Left ventricle myocardium inferior (tissue), 1 donor: ENCODE data around the gene MIB2. TPM values are rescaled to one million over a fixed set of nuclear protein-coding genes. Genes with fewer than 3 reads are reported as not detected.
A peak's percentile ranks its signal among the peaks of the same experiment; 100 is the strongest.
"Not testable (repeated sequence)": the region's sequence is repeated elsewhere in the genome, so short reads cannot be mapped to it uniquely, and the experiment has no call there.

Experiments used
- DNase-seq: peaks from one replicate; pipeline ENCODE4 v3.0.0-alpha.2; 2020
- H3K27ac ChIP-seq: fragments of 200-600 bp; replicated peaks from 2 replicates; pipeline ENCODE4 v1.8.0; 2021
- H3K27me3 ChIP-seq: fragments of 200-600 bp; 2 replicates; pipeline ENCODE4 v1.8.0; 2021; ENCODE audit warnings: low read depth
- H3K36me3 ChIP-seq: fragments of 200-600 bp; 2 replicates; pipeline ENCODE4 v1.8.0; 2021
- H3K4me1 ChIP-seq: fragments of 200-600 bp; 2 replicates; pipeline ENCODE4 v1.8.0; 2021
- H3K4me3 ChIP-seq: fragments of 200-600 bp; 2 replicates; pipeline ENCODE4 v1.8.0; 2021; ENCODE audit warnings: mild to moderate bottlenecking, moderate library complexity
- H3K9me3 ChIP-seq: fragments of 200-600 bp; replicated peaks from 2 replicates; pipeline ENCODE4 v1.8.0; 2021
- intact Hi-C: fragments of 100-400 bp; cut with micrococcal nuclease; formaldehyde crosslinking; loops from one replicate; pipeline ENCODE4 v1.11.0; 2022
- total RNA-seq: library from RNA; stranded (reverse); fragmentation: NEBNext Ultra II Directional; extraction: Animal tissue kit (Norgen Biotek cat#: 25700); gene quantifications from one replicate; pipeline ENCODE4 v1.2.1, GENCODE V29; 2021
- TF ChIP-seq, protein P1 (sequence below): fragments of 200-600 bp; IDR thresholded peaks from 2 replicates; pipeline ENCODE4 v1.8.0; 2021; ENCODE audit warnings: antibody characterized with exemption, mild to moderate bottlenecking, borderline replicate concordance
- donor health status: DM: no; HTN: yes; CAD: no; lungs with severe emphysema.

Gene MIB2
- total RNA-seq, 1 donor from 2014 or later, result 129 TPM

DNA sequence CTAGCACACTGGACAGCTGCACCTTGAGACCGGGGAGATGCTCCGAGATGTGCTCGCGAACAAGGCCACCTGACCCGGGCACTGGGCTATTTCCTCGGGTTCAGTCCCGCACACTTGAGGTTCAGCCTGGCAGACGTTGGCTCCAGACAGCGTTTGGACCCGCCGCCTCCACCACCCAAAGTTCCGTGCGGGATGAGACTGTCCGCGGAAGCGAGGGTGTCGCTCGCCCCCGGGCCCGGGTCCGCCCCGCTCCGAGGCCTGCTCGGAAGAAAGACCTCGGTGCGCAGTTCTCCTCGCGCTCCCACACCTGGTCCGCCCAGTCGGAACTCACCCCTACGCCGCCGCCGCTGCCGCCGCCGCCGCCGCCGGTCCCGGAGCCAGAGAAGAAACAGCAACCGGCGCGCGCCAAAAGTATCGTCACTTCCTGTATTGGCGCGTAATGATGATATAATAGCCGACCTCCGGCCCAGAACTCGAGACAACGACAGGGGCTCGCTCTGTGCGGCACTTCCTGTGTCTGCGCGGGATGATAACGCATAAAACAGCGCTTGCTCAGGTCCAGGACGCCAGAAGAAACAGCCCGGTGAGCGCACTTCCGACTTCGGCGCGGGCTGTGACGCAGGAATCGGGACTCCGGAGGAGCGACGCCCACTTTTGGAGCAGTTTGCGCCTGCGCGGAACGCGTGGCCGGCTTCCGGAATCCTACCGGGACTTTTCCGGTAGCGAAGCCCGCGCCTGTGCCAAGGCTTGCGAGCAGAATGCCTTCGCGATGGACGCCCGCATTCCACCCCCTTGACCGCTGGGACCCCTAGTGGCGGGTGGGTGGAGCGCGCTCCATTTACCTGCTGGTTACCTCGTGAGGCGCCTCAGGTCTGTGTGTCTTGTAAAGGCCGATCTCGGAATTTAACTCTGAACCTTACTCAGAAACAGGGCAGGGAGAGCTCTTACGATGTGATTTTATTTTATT is 43.6 kb downstream of the MIB2 start, which contains the start of gene CDK11B:
Gene CDK11B, minus strand, starts transcription at position 422 of the 967 bp plus-strand sequence. CDS start 1,519 bp downstream, outside the sequence.
- Histone ChIP-seq H3K4me1 (peaks cover 13% of the 10 kb centered on the region), H3K36me3 (peaks cover 33% of the 10 kb centered on the region), H3K27ac (peak within 1 kb of the TSS; percentile 99), H3K4me3 (peak within 1 kb of the TSS; percentile 85)
- intact Hi-C loops, H3K27me3 ChIP-seq, H3K9me3 ChIP-seq: not testable (repeated sequence)
- DNase-seq, result peak; percentile 91
- TF ChIP-seq, protein P1, sequence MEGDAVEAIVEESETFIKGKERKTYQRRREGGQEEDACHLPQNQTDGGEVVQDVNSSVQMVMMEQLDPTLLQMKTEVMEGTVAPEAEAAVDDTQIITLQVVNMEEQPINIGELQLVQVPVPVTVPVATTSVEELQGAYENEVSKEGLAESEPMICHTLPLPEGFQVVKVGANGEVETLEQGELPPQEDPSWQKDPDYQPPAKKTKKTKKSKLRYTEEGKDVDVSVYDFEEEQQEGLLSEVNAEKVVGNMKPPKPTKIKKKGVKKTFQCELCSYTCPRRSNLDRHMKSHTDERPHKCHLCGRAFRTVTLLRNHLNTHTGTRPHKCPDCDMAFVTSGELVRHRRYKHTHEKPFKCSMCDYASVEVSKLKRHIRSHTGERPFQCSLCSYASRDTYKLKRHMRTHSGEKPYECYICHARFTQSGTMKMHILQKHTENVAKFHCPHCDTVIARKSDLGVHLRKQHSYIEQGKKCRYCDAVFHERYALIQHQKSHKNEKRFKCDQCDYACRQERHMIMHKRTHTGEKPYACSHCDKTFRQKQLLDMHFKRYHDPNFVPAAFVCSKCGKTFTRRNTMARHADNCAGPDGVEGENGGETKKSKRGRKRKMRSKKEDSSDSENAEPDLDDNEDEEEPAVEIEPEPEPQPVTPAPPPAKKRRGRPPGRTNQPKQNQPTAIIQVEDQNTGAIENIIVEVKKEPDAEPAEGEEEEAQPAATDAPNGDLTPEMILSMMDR, result peak; percentile 51

DNA sequence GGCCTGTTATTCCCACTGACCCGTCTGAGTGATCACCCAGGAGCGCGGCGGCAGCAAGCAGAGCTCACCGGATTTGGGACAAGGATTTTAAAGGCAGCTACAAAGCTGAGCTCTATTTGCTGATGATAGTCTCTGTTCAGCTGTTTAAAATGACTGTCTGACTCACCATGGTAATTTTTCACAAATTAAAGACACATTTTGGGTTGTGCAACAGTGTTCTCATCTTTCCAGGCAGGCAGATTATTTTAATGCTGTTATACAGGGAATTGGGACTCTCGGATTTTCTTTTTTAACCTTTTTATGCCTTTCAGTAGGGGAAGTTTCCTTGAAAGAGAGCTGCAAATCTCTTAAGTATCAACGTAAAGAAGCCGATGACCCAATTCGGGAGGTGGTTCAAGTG is 47.1 kb downstream of the MIB2 start:
- not testable (repeated sequence) for H3K27ac ChIP-seq, DNase-seq

DNA sequence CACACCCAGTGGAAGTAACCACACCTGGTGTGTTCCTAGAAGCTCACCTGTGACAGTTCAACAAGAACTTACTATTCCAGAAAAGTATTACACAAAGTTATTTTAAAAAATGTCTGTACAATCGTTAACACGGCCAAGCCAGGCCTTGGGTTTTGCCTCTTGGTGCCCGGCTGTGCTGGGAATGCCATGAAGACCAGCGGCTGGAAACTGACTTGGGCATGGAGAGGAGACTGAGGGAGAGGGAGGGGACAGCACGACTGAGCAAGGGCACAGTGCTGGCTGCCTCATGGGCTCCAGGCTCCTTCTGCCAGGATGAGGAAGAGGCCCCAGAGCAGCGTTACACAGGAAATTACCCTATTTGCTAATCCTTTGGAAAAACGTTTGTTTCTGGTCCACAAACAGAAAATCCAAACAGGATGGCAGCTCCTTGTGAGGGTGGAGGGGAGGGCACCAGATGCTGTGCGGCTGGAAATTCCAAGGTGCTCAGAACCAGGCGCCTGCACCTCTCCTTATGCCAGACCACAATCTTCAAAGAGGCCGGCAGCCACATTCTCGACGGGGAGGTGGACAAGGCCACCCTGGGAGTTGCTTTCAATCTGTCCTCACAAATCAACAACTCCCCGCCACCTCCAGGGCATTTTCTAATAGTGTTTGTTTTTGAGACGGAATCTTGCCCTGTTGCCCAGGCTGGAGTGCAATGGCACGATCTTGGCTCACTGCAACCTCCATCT is 47.7 kb downstream of the MIB2 start:
- H3K27ac ChIP-seq, H3K9me3 ChIP-seq, DNase-seq, H3K4me1 ChIP-seq, intact Hi-C loops, H3K4me3 ChIP-seq, H3K27me3 ChIP-seq: not testable (repeated sequence)
- peaks cover 26% of the 10 kb centered on the region for H3K36me3 ChIP-seq

More for the DNA sequence above, 47.1 kb downstream of the MIB2 start:
- H3K27me3 ChIP-seq, H3K9me3 ChIP-seq, H3K4me3 ChIP-seq, intact Hi-C loops: not testable (repeated sequence)
- Histone ChIP-seq H3K4me1 (peaks cover 13% of the 10 kb centered on the region), H3K36me3 (peaks cover 23% of the 10 kb centered on the region)

DNA sequence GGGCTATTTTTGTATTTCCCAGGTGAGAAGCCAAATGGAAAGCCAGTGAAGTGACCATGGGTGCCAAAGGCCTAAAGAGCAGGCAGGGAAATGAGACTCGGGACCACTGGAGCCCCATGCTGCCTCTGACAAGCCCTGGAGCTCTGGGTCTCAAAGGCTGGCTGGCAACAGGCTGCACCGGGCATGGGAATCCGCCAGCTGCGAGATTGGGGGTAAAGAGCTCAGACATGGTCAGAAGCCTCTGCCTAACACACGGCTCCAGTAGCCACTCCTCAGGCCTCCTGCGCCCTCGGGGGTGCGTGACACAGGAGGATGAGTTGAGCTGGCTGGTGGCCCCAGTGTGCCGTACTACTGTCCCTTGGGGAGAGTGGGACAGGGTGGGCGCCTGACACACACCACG is 49.0 kb downstream of the MIB2 start:
- DNase-seq, H3K27me3 ChIP-seq, H3K27ac ChIP-seq, H3K9me3 ChIP-seq, H3K4me3 ChIP-seq, intact Hi-C loops: not testable (repeated sequence)
- Histone ChIP-seq H3K4me1 (peaks cover 11% of the 10 kb centered on the region), H3K36me3 (peaks cover 37% of the 10 kb centered on the region)

DNA sequence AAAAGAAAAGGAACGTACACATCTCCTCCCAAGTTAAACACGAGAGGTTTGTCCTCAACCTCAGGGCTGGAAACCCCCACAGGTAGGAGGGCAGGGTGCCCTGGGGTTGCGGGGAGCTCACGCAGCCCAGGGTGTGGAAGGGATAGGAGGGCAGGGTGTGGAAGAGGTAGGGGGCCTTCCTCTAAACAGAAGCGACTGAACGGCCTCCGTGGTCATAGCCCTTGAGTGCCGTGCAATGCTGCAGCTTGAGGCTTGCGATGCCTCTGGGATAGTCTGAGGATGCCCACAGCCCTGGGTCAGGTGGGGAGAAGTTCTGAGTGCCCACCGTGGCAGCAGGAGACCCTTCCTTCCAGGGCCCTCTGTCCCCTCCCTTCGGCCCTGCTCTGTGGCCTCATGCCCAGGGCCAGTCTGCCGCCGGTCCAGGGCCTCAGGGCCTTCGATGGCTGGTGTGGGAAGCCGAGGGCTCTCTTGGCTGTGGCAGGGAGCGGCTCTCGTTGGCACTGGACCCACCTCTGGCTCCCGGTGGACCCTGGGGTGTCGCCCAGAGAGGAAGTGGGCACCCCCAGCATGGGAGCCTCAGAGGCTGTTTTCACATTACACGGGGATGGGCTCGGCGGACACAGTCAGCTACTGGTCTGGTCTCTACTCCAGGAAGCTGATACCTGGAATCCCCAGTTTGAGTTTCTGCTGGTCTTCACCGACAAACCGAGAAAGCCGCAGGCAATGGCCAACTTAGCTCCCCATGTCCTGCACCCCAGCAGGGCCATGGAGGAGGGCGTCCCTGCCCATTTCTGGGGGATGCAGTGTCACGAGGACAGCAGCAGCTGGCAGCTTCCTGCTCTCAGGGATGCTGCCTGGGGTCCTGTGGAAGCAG is 49.9 kb downstream of the MIB2 start:
- H3K27ac ChIP-seq, result no peak overlapping the region
- DNase-seq, result no peak
- H3K9me3 ChIP-seq, result no peaks in the 10 kb centered on the region
- peaks cover 5% of the 10 kb centered on the region for H3K4me1 ChIP-seq
- peaks cover 42% of the 10 kb centered on the region for H3K36me3 ChIP-seq
- H3K4me3 ChIP-seq, result no peak overlapping the region
- intact Hi-C loops, result no loop called here
- H3K27me3 ChIP-seq, result no peaks in the 10 kb centered on the region
- TF ChIP-seq, protein P1, result no peak

DNA sequence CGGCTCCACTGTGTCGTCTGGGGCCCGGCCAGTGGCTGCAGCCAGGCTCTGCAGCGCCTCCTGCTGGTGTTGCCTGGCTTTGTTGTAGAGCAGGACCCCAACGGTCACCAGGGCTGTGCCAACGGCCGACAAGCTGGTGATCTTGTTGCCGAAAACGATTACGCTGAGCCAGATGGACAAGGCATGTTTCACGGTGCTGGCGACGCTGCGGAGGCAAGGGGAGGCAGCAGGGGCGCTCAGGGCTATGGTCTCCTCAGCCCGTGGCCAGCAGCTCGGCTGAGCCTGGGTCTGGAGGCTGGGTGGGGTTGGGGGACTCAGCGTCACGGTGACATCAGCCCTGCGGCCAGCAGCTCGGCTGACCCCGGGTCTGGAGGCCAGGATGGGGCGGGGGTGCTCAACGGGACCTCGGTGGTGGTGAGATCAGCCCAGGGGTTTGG is 50.5 kb downstream of the MIB2 start:
- Histone ChIP-seq H3K27ac (no peak overlapping the region), H3K27me3 (no peaks in the 10 kb centered on the region), H3K4me1 (peaks cover 5% of the 10 kb centered on the region), H3K36me3 (peaks cover 46% of the 10 kb centered on the region), H3K4me3 (no peak overlapping the region), H3K9me3 (no peaks in the 10 kb centered on the region)
- intact Hi-C loops, result no loop called here
- TF ChIP-seq, protein P1, result peak; percentile 54
- DNase-seq, result no peak
